HG02571 (cell line): ENCODE data around the gene NEK2.

ENCODE experiments used
- ATAC-seq: cut with Tn5 transposase; IDR thresholded peaks from one replicate; pipeline ENCODE4 v1.9.1; 2021; ENCODE audit warnings: mild to moderate bottlenecking, moderate library complexity; ENCODE audit not compliant: unreplicated experiment

The NEK2 gene

GRCh38 chr1:211612786-211613107 lies 62.7 kb downstream of the NEK2 start:
- ATAC-seq, result no peak
